Sciatic nerve (tissue), 2 donors: ENCODE measurements around the gene NDUFA7. TPM values are rescaled to one million over a fixed set of nuclear protein-coding genes. Genes with fewer than 3 reads are reported as not detected.
"Not testable (repeated sequence)": the region's sequence is repeated elsewhere in the genome, so short reads cannot be mapped to it uniquely, and the experiment has no call there.

Experiments
- ATAC-seq: fragments of 200-7000 bp; cut with Tn5 transposase; one replicate; pipeline ENCODE4 v1.9.1; 2020; ENCODE audit warnings: mild to moderate bottlenecking, moderate library complexity
- DNase-seq: peaks from one replicate; pipeline ENCODE4 v3.0.0-alpha.2; 2020; ENCODE audit warnings: low spot score
- intact Hi-C: fragments of 100-400 bp; cut with DNase I; formaldehyde crosslinking; loops from one replicate; pipeline ENCODE4 v1.14.2; 2022
- total RNA-seq: library from RNA; stranded (reverse); fragmentation: NEBNext Ultra II Directional; extraction: Animal tissue kit (Norgen Biotek cat#: 25700); gene quantifications from one replicate; pipeline ENCODE4 v1.2.1, GENCODE V29; 2021
- donor health status: DM: no; HTN: no; CAD: no.
- donor health status: DM: no; HTN: no; CAD: no.

The NDUFA7 gene
- total RNA-seq, 1 donor from 2014 or later = 24.7 TPM

DNA sequence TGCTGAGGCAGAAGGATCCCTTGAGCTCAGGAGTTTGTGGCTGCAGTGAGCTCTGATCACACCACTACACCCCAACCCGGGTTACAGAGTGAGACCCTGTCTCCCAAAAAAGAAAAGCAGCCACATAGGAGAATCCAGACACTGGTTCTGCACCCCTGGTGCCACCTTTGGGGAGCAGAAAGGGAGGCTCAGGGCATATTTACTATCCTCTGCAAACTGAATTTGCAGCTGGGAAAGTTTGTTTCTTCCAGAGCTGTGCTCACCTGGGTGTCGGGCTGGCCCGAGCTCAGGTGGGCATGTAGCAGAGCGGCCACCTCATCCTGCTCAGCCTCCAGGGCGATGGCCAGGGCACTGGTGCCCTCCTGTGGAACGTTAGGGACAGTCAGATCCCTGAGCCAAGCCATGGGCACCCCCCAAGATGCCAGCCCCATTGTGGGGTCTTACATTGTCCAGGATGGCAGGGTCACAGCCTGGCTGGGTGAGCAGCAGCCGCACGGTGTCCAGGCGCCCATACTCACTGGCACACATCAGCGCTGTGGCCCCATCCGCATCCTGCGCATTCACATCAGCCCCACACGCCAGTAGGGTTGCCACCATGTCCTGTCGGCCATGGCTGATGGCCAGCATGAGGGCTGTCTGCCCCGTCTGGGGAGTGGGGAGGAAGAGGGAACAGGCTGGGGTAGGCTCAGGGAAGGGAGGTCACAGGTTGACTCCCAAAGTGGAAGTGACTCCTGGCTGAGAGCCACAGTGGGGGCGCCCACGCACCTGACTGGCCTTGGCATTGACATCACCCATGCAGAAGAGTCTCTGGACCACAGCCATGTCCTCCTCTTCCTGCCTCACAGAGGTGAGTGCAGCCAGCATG is 3.2 kb upstream of the NDUFA7 start:
- ATAC-seq (no peak), DNase-seq (no peak)
- intact Hi-C loops = no loop called here

DNA sequence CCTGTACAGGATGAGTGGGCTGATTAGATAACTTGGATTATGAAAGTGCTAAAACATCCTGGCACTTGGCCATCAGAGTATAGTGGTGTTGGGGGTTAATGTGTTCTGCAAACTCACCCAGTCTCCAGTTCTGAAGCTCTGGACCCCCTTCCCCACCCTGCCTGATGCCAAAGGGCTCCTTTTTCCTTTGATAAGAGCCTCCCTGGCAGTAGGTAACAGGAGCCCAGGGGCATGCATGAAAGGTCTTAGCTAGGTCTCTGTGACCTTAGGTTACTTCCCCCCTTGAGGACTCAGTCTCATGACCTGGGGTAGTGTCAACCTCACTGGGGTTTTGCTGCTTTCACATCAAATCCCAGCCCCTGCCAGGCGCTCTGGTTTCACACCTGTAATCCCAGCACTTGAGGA is 2.6 kb upstream of the NDUFA7 start:
- intact Hi-C loops = no loop called here
- DNase-seq (no peak), ATAC-seq (no peak)

DNA sequence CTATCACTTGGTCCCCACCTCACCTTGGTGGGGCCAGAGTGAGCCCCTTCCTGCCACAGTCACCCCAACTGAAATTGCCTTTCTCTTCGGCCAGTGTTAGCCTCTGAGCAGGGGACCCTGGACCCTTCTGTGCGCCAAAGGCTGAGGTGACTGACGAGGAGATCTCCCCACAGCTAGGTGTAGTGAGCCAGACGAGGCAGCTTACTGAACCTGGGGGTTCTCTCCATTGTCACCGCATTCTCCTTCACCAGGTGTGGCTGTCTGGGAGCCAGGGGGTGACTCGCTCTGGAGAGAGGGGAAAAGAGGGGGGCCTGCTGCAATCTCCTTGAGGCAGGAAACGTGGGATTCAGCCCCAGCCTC is 1.4 kb upstream of the NDUFA7 start:
- no peak for DNase-seq
- intact Hi-C loops = no loop called here
- no peak for ATAC-seq

DNA sequence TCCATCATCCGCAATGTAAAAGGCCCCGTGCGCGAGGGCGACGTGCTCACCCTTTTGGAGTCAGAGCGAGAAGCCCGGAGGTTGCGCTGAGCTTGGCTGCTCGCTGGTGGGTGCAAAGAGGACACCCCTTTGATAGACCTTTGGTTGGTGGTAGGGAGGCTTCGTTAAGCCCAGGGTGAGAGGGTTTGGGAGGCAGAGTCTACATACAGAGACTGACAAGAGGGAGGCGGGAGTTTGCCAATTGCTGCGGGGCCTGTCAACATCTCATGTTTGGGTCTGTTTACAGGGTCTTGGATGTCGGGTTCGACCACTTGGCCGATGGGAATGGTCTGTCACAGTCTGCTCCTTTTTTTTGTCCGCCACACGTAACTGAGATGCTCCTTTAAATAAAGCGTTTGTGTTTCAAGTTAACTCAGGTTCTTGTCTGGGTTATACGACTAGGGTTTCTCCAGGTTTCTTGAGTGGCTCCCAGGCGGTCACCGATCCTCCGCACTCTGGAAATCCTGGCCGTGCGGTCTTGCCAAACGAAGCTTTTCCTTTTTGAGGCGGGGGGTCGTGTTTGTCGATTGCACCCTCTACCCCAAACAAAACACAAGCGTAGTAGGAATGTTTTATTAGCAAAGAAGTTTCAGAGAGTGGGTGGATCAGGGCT is 937 bp upstream of the NDUFA7 start:
- DNase-seq = no peak
- ATAC-seq = no peak
- intact Hi-C loops = no loop called here

DNA sequence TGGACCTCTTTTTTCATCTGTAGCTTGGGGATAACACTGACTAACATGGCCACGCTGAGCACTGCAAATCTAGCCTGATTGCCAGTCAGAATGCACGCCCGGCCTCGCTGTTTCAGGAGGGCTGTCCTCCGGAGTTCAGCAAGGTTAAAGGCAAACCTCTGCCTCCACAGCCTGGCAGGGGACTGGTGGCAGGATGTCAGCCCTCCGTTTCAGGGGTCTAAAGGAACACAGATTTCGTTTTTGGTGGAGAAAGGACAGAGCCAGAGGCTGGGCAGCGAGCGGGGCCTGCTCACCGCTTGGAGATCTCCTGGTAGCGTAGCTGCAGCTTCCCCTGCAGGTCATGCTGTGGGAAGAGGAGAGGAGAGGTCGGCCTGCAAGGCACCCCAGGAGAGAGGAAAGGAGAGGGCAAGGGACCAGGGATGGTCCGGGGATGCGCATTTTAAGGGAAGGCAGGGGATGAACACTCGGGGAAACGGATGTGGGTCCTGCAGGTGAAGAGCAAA is 560 bp downstream of the NDUFA7 start:
- no peak for DNase-seq
- ATAC-seq = peak; percentile 21
- intact Hi-C loops = no loop called here

DNA sequence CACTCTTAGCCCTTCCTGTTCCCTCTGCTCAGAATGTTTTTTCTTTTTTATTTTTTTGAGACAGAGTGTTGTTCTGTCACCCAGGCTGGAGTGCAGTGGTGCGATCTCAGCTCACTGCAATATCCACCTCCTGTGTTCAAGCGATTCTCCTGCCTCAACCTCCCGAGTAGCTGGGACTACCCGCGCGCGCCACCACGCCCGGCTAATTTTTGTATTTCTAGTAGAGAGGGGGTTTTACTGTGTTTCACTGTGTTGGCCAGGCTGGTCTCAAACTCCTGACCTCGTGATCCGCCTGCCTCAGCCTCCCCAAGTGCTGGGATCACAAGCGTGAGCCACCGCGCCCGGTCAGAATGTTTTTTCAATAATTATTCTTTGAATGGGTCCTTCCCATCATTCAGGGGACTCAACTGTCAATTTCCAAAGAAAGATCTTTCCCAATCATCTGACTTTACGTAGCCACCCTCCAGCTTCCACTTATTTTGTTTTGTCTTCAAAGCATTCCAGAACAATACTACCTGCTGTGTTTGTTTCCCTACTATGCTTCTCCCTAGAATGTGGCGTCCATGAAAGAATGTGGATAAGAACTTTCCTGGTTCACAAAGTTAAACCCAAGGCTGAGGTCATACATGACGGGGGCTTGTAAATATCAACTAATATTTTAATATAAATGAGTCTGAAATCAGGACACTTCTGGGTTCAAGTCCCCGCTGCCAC is 1.2 kb downstream of the NDUFA7 start:
- intact Hi-C loops = no loop called here
- ATAC-seq = no peak
- DNase-seq = no peak

DNA sequence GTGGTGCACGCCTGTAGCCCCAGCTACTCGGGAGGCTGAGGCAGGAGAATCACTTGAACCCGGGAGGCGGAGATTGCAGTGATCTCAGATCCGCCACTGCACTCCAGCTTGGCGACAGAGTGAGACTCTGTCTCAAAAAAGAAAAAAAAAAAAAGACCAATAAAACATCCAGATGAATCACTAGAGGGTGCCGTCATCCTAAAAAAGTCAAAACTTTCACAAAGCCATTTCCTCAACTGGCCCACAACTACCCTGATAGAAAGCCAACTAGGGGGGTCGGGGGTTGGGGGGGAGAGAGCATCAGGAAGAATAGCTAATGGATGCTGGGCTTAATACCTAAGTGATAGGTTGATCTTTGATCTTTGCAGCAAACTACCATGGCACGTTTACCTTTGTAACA is 2.3 kb downstream of the NDUFA7 start:
- intact Hi-C loops, DNase-seq, ATAC-seq: not testable (repeated sequence)

DNA sequence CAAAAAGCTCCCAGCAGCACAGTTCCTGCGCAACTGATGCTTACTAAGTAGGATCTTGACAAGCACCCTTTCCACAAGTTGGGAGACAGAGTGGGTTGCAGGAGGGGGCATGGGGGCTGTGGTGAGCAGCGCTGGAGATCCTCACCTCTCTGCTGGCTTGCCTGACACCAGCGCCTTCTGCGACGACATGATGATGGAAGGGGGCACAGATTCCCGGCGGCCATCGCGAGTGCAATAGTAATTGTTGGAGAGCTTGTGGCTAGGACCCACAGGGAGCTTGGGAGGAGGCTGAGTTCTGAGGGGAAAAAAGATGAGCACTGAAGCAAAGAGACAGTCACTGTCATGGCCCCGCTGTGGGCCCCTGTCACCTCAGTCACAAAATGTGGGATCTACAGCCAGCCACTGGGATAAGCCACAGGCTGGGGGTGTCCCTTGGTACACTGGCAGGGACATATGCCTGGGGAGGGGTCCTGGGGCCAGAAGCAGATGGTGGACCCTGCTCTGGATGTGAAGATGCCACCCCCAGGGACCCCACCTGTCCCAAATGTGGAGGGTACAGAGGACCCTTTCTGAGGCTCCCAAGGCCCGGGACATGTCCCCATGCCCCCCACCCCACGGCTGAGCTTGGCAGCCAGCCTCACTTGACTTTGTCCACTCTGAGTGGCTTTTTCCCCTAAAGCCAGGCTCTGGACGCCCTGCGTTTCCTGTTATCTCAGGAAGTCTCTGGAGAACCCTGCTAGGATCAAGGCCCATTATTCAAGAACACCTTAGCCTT is 4.6 kb downstream of the NDUFA7 start:
- no peak for DNase-seq
- intact Hi-C loops = no loop called here
- ATAC-seq = no peak

DNA sequence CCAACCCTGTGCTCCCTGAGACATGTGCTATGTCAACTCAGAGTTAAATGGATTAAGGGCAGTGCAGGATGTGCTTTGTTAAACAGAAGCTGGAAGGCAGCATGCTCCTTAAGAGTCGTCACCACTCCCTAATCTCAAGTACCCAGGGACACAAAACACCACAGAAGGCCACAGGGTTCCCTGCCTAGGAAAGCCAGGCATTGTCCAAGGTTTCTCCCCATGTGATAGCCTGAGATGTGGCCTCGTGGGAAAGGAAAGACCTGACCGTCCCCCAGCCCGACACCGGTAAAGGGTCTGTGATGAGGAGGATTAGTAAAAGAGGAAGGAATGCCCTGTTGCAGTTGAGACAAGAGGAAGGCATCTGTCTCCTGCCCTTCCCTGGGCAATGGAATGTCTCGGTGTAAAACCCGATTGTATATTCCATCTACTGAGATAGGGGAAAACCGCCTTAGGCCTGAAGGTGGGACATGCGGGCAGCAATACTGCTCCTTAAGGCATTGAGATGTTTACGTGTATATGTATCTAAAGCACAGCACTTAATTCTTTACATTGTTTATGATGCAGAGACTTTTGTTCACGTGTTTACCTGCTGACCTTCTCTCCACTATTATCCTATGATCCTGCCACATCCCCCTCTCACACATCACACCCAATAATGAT is 6.1 kb downstream of the NDUFA7 start:
- ATAC-seq, intact Hi-C loops, DNase-seq: not testable (repeated sequence)

DNA sequence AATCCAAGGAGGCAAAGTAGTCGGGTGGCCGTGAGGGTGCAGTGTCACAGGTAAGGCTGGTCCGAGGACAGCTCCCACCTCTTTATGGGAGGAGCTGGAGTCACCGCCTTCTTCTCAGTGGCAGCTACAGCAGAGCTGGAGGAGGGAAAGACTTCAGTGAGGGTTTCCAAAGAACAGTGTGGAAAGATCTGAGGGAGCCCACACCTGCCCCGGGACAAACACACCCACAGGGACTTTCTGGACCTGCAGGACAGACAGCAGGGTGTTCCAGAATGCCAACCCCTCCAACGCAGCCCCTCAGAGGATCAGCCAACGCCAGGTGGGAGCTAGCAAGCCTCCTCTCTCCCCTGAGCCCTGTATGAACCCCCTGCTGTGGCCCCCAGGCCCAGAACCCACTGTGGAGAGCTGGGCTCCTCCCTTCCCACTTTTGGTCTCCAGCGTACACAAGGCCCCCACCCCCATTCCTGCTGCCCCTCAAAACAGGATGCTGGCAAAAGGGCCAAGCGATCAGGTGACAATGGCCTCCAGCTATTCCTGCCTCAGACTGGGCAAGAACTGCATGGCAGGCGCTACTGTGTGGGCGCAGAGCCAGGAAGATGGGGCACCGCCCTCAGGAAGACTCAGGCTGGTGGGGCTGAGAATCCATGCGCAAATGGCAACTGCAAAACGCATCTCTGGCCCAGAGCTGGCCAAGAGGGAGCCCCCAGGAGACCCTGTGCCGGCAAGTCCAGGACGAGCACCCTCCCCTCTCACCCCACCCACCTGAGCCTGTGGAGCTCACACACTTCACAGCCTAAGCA is 9.5 kb downstream of the NDUFA7 start:
- intact Hi-C loops = no loop called here
- ATAC-seq = no peak
- peak; percentile 60 for DNase-seq

DNA sequence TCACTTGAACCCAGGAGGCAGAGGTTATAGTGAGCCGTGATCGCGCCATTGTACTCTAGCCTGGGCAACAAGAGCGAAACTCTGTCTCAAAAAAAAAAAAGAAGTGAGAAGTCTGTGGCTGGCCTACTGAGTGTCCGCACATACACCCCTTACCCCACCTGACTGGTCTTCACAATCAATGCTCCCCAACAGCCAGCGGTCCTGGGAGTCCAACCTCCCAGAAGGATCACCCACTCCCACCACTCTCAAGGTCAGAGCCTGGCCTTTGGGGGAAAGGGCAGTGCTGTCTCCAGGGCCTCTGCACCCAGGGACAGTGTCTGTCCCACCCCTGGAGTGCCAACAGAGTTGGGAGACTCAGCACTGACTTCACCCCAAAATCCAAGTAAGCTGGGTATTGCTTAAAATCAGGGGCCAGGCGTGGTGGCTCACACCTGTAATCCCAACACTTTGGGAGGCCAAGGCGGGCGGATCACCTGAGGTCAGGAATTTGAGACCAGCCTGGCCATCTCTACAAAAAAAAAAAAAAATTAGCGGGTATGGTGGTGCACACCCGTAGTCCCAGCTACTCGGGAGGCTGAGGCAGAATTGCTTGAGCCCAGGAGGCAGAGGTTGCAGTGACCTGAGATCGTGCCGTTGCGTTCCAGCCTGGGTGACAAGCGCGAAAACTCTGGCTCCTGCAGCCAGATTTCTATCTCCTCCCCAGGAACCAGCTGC is 10.7 kb downstream of the NDUFA7 start:
- DNase-seq (peak; percentile 31), ATAC-seq (no peak)
- intact Hi-C loops = no loop called here

DNA sequence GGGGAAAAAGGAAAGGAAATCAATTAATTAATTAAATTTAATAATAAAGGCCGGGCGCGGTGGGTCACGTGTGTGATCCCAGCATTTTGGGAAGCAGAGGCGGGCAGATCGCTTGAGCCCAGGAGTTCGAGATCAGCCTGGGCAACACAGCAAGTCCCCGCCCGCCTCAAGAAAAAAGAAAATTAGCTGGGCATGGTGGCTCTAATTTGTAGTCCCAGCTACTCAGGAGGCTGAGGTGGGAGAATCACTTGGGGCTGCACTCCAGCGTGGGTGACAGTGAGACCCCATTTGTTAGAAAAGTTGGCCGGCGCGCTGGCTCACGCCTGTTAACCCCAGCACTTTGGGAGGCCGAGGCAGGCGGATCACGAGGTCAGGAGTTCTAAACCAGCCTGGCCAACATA is 12.3 kb downstream of the NDUFA7 start:
- intact Hi-C loops = no loop called here
- no peak for ATAC-seq
- DNase-seq = peak; percentile 44

DNA sequence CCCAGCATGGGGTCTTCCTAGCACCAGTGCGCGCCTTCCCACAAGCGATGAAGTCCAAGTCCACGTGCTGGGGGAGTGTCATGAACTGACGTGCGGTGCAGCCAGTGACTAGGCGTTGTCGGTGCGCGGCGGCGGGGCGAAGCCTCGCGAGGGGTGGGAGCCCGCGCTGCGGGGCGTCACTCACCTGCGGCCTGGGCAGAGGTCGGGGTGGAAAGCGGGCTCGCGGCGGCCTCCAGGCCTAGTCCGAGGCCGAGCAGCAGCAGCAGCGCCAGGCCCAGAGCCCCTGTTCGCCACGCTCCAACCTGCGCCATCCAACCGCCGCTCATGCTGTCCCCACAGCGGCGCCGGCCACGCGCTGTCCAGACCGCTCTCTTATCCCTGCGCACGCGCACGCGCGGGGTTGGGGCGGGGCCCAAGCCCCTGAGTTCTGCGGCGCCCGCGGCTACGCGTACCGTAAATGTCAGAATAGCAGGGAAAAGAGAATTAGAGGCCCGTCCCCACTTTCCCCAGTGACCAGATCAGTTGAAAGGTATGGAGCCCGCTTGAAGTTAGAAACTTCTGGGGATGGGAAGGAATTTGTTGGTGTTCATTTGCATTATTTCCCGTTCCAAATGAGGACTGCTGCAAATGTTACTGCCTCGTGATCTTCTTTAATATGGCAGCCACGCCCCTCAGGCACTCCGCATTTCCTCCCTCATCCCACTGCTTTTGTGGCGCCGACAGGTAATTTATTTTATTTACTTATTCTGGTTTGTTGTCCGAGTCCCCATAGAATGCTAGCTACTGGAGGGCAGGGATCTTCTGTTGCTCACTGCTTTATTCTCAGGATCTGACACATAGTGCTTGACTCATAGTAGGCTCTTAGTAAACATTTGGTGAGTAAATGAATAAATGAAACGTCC is 13.0 kb downstream of the NDUFA7 start, which contains the start of gene CD320:
Gene CD320, minus strand, starts transcription at position 394 of the 902 bp plus-strand sequence. Its CDS starts 68 bp downstream, at position 326.
- intact Hi-C loops = no loop called here
- ATAC-seq = peak; percentile 95
- DNase-seq = peak; percentile 93

DNA sequence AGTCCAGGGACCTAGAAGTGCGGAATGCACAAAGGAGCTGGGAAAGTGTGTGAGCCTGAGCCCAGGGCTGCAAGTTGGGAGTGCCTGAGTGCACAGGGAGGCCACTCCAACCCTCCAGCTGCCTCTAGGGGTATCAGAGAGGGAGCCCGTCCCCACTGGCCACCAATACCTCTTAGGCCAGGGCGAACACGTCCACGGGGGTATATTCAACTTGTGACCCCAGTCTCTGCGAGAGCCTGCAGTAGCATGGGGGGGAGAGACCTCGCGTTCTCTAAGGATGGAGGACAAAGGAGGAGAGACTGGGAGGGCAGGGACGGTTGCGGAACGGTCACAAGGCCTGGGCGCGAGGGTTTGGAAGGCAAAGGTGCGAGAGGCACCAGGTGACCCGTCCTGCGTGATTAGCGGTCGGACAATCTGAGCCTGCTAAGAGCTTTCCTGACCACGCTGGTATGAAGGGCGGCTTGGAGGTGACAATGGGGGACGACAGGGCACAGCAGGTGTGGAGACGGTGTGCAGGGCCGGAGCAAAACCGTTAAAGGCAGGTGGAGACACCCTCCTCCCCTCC is 13.7 kb downstream of the NDUFA7 start:
- ATAC-seq = no peak
- intact Hi-C loops = no loop called here
- DNase-seq = no peak

DNA sequence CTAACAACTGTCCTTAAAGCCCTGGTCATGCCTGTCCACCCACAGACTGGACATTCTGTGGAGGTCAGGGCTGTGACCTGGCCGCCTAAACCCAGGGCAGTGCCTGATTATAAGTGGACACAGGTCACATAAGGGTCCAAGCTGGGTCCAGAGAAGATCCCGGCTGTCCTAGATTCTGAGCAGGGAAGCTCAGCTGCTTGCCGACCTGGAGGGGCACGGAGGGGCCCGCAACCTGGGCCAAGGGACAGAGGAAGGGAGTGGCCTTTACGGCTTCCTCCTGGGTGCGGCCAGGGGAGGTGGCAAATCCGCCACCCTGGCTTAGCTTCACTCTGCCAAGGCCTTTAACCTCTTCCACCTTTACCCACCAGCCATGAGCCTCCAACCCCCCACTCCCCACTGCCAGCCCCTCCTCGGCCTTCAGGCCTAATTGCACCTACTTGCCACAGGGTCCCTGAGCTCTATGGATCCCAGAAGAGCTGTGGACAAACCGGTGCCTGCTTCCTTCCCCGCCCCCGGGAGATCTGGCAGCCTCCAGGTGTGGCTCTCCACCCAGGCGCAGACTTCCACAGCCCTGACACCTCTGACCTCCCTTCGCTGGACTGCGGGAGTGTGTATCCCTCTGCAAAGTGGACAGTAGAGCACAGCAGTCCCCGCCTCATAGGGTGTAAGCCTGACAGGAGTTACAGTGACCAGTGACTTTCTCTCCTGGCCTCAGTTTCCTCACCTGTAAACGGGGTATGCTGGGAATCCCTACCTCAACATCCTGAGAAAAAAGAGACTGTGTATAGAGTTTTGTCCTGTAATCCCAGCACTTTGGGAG is 14.7 kb downstream of the NDUFA7 start:
- peak; percentile 52 for DNase-seq

More for the DNA sequence above, 14.7 kb downstream of the NDUFA7 start:
- no peak for ATAC-seq
- intact Hi-C loops = no loop called here
